Omental fat pad (tissue), 4 donors: ENCODE results near the gene ZNF544. TPM values are rescaled to one million over a fixed set of nuclear protein-coding genes. Genes with fewer than 3 reads are reported as not detected.

Experiments used
- ATAC-seq: fragments of 150-250 bp; one replicate; pipeline ENCODE4 v1.9.1; 2016; ENCODE audit warnings: mild to moderate bottlenecking, moderate library complexity; ENCODE audit not compliant: low FRiP score
- DNase-seq: peaks from one replicate; pipeline ENCODE4 v3.0.0-alpha.2; 2019; ENCODE audit warnings: low spot score
- total RNA-seq, 4 donors: library from RNA; depleted of rRNA; stranded (reverse); fragments of >200 nt; gene quantifications; one replicate each; pipeline ENCODE4 v1.1.0, GENCODE V29; 2016
- TF ChIP-seq, protein P1 (sequence below), 3 donors: fragments of 450-650 bp; IDR thresholded peaks; one replicate each; pipeline ENCODE4 v1.5.1; 2016 to 2017; ENCODE audit warnings: antibody characterized with exemption in 3 of 3, mild to moderate bottlenecking in 3 of 3, moderate library complexity in 2 of 3

Gene ZNF544
- total RNA-seq, 4 donors from 2014 or later: 21.2 to 31.2 (median 28.4) TPM

DNA sequence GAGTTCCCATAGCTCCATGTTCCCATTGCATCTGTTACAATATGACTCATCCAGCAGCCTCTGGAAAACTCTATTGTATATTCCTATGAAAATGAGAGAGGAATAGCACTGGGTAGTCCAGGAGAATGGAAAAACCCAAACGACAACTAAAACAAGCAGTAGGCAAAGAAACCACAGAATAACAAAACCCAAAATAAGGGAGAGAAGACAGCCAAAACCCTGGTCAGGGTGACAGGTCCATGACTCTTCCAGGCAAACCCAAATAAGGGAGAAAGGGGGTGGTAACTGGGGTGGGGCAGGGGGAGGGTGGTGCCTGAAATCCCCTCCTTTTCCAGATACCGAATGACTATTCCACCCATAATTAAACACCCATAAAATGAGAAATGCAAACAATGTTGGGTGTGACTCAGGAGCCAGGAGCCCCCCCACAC is 46.1 kb downstream of the ZNF544 start:
- TF ChIP-seq, protein P1, sequence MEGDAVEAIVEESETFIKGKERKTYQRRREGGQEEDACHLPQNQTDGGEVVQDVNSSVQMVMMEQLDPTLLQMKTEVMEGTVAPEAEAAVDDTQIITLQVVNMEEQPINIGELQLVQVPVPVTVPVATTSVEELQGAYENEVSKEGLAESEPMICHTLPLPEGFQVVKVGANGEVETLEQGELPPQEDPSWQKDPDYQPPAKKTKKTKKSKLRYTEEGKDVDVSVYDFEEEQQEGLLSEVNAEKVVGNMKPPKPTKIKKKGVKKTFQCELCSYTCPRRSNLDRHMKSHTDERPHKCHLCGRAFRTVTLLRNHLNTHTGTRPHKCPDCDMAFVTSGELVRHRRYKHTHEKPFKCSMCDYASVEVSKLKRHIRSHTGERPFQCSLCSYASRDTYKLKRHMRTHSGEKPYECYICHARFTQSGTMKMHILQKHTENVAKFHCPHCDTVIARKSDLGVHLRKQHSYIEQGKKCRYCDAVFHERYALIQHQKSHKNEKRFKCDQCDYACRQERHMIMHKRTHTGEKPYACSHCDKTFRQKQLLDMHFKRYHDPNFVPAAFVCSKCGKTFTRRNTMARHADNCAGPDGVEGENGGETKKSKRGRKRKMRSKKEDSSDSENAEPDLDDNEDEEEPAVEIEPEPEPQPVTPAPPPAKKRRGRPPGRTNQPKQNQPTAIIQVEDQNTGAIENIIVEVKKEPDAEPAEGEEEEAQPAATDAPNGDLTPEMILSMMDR (IDR thresholded peaks at IDR 0.05): no peak
- ATAC-seq (no peak), DNase-seq (no peak)

DNA sequence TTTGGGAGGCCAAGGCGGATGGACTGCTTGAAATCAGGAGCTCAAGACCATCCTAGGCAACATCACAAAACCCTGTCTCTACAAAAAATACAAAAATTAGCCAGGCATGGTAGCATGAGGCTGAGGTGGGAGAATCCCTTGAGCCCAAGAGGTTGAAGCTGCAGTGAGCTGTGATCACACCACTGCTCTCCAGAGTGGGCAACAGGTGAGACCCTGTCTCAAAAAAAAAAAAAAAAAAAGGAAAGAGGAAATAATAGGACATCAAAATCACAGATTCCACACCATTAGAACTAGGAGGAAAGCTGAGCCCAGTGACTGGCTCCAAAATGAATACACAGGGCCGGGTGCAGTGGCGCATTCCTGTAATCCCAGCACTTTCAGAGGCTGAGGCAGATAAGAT is 46.9 kb downstream of the ZNF544 start:
- TF ChIP-seq, protein P1 (IDR thresholded peaks at IDR 0.05): no peak
- DNase-seq: no peak
- ATAC-seq: no peak

DNA sequence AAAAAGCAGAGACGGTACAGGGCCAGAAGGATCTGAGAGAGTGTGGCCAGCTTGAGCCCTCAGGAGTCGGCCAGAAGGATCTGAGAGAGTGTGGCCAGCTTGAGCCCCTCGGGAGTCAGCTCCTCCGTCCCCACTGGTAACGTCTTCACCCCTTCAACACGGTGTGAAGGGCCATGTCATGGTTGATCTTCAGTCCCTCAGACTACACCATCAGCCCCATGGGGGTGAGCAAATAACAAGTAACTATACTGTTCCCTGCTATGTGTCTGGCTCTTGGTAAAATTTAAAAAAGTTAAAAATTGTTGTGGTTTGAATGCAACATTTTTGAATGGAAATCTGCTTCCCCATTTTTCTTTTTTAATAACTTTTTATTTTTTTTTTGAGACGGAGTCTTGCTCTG is 48.5 kb downstream of the ZNF544 start:
- TF ChIP-seq, protein P1 (IDR thresholded peaks at IDR 0.05): no peak
- ATAC-seq: no peak
- no peak for DNase-seq

DNA sequence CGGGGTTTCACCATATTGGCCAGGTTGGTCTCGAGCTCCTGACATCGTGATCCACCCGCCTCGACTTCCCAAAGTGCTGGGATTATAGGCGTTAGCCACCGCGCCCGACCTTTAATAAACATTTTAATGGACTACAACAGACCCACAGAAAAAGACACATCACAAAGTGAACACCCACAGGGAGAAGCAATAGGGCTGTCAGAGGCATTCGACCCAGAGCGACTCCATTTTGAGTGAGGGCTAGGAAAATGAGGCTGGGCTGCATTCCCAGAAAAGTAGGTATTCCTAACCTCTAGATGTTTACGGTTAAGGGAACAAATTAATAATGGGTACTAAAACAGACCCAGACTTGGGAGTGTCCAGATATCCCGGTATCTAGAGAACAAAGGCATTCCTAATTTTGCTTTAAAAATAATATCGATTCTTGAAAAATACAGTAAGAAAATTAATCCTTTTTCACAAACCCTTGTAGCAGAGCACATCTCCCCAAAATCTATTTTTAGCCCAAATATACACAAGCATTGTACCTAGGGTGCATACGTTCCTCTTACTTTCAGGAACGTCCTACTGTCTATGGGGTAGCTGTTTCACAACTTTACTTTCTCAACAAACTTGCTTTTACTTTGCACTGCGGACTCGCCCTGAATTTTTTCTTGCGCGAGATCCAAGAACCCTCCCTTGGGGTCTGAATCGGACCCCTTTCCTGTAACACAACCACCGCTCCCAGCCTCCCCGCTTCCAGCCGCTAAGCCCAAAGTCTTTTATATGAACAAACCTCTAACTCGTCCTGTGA is 49.2 kb downstream of the ZNF544 start:
- TF ChIP-seq, protein P1 (IDR thresholded peaks at IDR 0.05): no peak
- ATAC-seq: peak; percentile 11
- no peak for DNase-seq

DNA sequence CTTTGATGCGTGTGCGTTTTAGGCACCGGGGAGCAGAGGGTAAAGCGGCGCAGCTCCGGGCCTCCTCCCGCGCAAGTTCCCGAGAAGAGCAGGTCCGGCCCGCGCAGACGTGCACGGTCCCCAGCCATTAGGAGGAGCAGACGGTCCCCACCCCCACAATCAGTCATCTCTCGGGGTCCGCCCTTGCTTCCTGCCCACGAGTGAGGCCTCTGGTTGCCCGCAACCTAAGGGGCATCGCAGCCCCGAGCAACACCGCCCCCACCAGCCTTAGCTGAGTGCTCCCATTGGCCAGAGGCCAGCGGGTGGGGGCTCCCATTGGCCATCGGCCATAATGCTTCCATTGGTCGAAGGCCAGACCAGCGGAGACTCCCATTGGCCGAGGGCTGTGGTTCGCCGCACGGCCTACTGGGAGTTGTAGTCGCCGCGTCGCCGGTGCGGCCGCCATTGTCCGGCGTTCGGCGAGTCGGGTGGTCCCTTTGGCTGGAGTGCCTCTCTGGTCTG is 49.9 kb downstream of the ZNF544 start, which contains the start of gene ZNF8:
TSS of gene ZNF8 (plus strand) at position 415 of the 501 bp plus-strand sequence. CDS start 127 bp downstream, outside the sequence.
- TF ChIP-seq, protein P1 (IDR thresholded peaks at IDR 0.05): no peak
- peak; percentile 92 for DNase-seq
- peak; percentile 99 for ATAC-seq

DNA sequence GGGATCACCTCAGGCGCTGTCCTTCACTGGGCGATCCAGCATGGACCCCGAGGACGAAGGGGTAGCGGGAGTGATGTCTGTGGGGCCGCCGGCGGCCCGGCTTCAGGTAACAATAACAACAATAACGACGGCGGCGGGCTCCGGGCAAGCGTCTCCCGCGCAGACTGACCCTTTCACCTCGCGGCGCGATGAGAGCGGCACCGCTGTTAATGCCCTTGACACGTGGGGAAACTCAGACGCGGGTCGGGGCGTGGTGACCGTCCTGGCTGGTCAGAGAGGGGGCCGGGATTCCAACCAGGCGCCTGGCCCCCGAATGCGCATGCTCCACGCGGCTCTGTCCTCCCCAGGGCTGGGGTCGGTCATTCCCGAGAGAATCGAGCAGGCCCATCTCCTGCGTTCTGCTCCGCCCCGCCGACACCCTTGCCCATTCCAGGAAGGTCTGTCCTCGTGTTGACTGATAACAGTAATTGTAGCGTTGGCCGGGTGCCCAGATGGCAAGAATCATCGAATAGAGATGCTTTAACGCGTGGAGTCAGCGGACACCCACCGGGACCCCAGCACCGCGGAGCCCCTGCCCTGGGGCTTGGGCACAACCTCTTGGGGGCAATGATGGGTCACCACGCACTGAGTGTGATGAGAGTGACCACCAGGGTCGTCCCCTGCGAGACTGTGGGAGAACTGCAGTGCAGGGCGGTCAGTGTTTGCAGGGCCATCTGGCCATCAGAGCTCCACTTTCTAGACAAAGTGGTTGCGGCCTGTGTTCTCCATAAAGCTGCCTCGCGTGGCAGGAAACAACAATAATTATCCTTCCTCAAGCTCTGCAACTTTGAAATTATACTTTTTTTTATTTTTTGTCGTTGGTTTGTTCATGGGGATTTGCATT is 50.6 kb downstream of the ZNF544 start:
- peak; percentile 43 for ATAC-seq
- DNase-seq: peak; percentile 81
- TF ChIP-seq, protein P1 (IDR thresholded peaks at IDR 0.05): no peak
